Stimulated activated naive B cell treated with anti-CD40 and anti-IgM and Interleukin-4, amounts not matched to agents 10 μg/mL and 1 μg/mL and 100 μg/mL, for 72 hours (primary cell): Measurements from ENCODE around the gene SETD3.

Experiments
- ATAC-seq, 2 donors: fragments of 150-1000 bp; cut with Tn5 transposase; replicated peaks; 2 replicates each; pipeline ENCODE4 v1.10.0; 2021; ENCODE audit warnings: moderate library complexity in 1 of 2
- DNase-seq: peaks from one replicate; pipeline ENCODE4 v3.0.0; 2021
- H3K27ac Mint-ChIP-seq: one replicate; pipeline ENCODE4 v1.8.0; 2022; ENCODE audit warnings: mild to moderate bottlenecking, mixed read lengths
- H3K27me3 Mint-ChIP-seq, 2 donors: one replicate each; pipeline ENCODE4 v1.8.0; 2022; ENCODE audit warnings: mixed read lengths in 2 of 2
- H3K36me3 Mint-ChIP-seq, 2 donors: one replicate each; pipeline ENCODE4 v1.8.0; 2022; ENCODE audit warnings: mixed read lengths in 2 of 2, mild to moderate bottlenecking in 1 of 2
- H3K4me1 Mint-ChIP-seq, 2 donors: one replicate each; pipeline ENCODE4 v1.8.0; 2022; ENCODE audit warnings: mixed read lengths in 2 of 2, mild to moderate bottlenecking in 1 of 2
- H3K4me3 Mint-ChIP-seq, 2 donors: one replicate each; pipeline ENCODE4 v1.8.0; 2022; ENCODE audit warnings: mild to moderate bottlenecking in 2 of 2, mixed read lengths in 2 of 2, moderate library complexity in 1 of 2
- H3K9me3 Mint-ChIP-seq, 2 donors: one replicate each; pipeline ENCODE4 v1.8.0; 2022; ENCODE audit warnings: mixed read lengths in 2 of 2, mild to moderate bottlenecking in 1 of 2

The SETD3 gene

DNA sequence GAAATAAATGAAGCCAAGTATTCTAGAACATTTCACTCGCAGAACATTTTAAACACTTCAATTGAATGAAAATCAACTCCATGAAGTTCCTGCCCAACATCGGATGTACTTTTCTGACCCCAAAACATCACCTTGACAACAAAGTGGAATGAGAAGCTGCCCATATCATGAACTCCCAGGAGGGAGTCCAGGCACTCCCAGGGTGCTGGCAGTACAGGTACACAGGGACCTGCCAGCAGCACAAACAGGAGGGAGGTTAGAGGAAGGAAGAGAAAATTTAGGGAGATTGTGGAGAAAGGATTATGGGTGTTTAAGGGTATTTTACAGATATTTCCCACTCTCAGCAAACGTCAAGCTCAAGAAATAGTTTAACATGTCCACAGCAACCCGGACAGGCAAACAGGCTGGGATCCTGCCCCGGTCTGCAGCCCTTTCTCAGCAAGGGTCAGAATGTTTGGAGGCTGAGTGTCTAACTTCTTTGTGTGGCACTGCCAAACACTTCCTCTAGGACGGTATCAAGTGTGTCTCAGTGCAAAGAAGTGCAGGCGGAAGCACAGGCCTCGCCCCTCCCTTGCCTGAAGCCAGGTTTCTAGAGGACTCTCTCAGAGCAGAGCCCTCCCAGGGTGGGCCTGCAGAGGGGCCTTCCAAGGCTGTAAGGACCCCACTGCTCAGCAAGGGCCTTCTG, 72.2 kb downstream of the SETD3 start:
- H3K27ac Mint-ChIP-seq: no peak overlapping the region
- no peak for ATAC-seq
- peaks cover 2 to 5% of the 10 kb centered on the region in 2 donors for H3K4me1 Mint-ChIP-seq
- no peaks in the 10 kb centered on the region for H3K27me3 Mint-ChIP-seq
- peaks cover 19 to 43% of the 10 kb centered on the region in 2 donors for H3K36me3 Mint-ChIP-seq
- DNase-seq: no peak
- H3K9me3 Mint-ChIP-seq: no peaks in the 10 kb centered on the region
- no peak overlapping the region for H3K4me3 Mint-ChIP-seq

DNA sequence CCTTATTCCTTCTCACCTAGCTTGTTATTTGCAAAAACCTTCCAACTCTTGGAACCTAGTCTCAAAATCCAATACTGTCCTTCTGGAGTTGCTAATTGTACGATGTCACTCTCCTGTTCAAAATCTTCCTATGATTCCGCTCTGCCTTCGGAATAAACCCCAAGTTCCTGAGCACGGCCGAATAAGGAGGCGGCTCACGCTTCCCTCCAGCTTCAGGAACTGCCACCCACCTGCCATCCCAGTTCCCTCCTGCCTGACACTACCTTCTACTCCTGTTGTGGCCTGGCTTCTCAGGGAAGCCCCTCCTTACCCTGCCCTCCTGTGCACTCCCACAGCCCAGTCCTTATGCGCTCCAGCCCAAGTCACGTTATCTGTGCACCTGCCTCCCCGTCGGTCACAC, 73.2 kb downstream of the SETD3 start:
- Mint-ChIP-seq H3K4me3 (no peak overlapping the region), H3K36me3 (peaks cover 23 to 47% of the 10 kb centered on the region in 2 donors), H3K4me1 (peaks cover 5 to 6% of the 10 kb centered on the region in 2 donors), H3K9me3 (no peaks in the 10 kb centered on the region), H3K27ac (no peak overlapping the region), H3K27me3 (no peaks in the 10 kb centered on the region)
- no peak for DNase-seq
- ATAC-seq: no peak

DNA sequence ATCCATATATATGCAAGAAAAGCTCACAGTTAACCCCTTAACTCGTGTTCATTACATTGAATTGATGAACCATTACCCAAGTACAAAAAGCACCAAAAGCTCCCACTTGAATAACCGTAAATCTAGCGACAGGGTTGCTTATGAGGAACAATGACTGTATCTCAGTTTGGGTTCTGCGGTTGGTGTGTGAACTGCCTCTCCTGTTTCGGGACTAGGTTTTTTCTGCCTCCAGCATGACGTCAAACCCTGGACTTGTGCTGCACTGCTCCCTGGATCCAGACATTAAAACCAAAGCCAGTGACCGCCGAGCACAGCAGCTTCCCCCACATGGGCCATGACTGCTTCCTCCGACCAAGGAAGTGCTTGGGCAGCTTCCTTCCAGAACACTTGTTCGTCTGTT, 77.7 kb downstream of the SETD3 start:
- no peak for DNase-seq
- no peak overlapping the region for H3K27ac Mint-ChIP-seq
- H3K36me3 Mint-ChIP-seq: peaks cover 33 to 56% of the 10 kb centered on the region in 2 donors
- H3K27me3 Mint-ChIP-seq: no peaks in the 10 kb centered on the region
- peaks cover 14 to 19% of the 10 kb centered on the region in 2 donors for H3K4me1 Mint-ChIP-seq
- no peak overlapping the region for H3K4me3 Mint-ChIP-seq
- no peak for ATAC-seq
- H3K9me3 Mint-ChIP-seq: no peaks in the 10 kb centered on the region

DNA sequence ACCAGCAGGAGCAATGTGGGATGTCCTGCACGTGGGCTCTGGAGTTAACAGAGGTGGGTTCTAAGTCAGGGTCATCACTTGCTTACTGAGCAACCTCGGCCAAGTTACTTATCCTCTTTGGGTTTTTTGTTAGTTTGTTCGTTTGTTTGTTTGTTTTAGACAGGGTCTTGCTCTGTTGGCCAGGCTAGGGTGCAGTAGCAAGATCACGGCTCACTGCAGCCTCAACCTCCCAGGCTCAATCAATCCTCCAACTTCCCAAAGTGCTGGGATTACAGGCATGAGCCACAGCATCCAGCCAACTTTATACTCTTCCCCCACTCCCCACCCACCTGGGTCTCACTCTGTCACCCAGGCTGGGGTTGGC, 78.4 kb downstream of the SETD3 start:
- DNase-seq (no peak), ATAC-seq (no peak)
- H3K9me3 Mint-ChIP-seq: no peaks in the 10 kb centered on the region
- peak overlapping the region; percentile 82 for H3K27ac Mint-ChIP-seq
- H3K27me3 Mint-ChIP-seq: no peaks in the 10 kb centered on the region
- no peak overlapping the region for H3K4me3 Mint-ChIP-seq
- H3K36me3 Mint-ChIP-seq: peaks cover 30 to 55% of the 10 kb centered on the region in 2 donors
- H3K4me1 Mint-ChIP-seq: peaks cover 14 to 19% of the 10 kb centered on the region in 2 donors

DNA sequence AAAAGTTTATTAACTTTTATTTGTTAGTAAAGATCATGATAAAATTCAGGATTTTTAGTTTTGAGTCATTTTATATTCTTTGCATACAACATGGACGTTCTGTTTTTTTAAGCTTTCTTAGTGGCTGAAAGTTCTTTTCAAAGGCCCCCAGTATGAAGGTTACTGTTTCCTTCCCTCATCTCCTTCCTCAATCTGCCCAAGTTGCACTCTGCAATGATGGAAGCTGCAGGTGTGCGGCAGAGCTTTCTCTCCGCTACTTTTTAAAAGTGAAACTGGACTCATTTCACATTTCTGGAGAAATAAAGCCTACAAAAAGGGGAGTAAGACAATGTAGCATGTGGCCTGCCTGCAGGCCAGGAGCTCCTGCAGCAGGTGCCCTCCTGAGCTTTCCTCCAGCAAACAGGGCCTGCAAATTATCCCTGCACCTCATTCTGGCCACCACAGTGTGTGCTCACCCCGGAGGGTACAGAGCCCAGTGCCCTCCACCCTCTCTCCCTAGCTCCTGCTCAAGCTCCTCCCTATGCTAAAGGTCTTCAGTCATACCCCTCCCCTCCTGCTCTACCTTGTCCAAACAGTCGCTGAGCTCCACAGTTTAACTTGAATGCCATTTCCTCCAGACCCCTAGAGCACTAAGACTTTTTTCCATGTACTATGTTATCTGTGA, 78.9 kb downstream of the SETD3 start:
- peaks cover 14 to 19% of the 10 kb centered on the region in 2 donors for H3K4me1 Mint-ChIP-seq
- no peaks in the 10 kb centered on the region for H3K27me3 Mint-ChIP-seq
- peak overlapping the region in 1 of 2 donors; percentile 28 for H3K4me3 Mint-ChIP-seq
- peak overlapping the region; percentile 4 for H3K27ac Mint-ChIP-seq
- no peaks in the 10 kb centered on the region for H3K9me3 Mint-ChIP-seq
- ATAC-seq (peak; percentile 69 to 77), DNase-seq (no peak)
- peaks cover 29 to 52% of the 10 kb centered on the region in 2 donors for H3K36me3 Mint-ChIP-seq

DNA sequence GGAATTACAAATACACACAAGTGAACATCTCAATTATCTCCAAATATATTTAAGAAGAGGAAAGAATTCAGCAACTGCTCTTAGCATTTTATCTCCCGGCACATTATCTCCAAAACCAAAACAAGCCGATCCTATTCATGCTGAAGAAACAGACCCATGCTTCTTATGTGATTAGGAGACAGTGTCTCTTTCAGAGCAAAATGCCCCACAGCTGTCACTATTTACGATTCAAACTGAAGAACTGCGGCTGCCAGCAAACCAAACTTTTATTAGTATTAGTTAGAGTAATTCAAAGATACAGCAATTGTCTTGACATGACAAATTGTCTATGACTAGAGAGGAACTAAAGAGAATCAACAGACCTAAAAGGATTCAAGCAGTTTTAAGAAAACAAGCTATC, 79.4 kb downstream of the SETD3 start:
- Mint-ChIP-seq H3K9me3 (no peaks in the 10 kb centered on the region), H3K4me3 (no peak overlapping the region), H3K4me1 (peaks cover 14 to 19% of the 10 kb centered on the region in 2 donors), H3K36me3 (peaks cover 29 to 52% of the 10 kb centered on the region in 2 donors), H3K27ac (no peak overlapping the region), H3K27me3 (no peaks in the 10 kb centered on the region)
- DNase-seq (no peak), ATAC-seq (peak; percentile 10 to 27)

DNA sequence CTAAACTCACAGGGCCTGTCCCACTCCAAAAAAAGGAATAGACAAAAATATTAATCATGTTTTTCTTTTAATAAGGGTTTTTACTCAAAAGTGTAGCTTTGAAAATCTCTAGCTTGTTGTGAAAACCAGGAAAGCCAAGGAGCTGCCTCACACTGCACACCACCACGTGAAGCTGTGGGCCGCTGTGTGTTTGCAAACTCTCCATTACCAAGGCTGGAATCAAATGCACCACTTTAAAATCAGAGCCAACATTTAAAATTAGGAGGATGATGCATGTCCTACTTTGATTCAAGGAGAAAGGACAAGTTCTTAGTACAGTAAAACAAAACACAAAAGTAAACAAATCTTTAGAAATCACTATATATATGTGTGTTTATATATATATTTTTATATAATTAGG, 83.0 kb downstream of the SETD3 start:
- peaks cover 13 to 17% of the 10 kb centered on the region in 2 donors for H3K4me1 Mint-ChIP-seq
- H3K9me3 Mint-ChIP-seq: no peaks in the 10 kb centered on the region
- ATAC-seq: no peak
- peaks cover 31 to 53% of the 10 kb centered on the region in 2 donors for H3K36me3 Mint-ChIP-seq
- H3K27me3 Mint-ChIP-seq: no peaks in the 10 kb centered on the region
- no peak overlapping the region for H3K4me3 Mint-ChIP-seq
- no peak for DNase-seq
- H3K27ac Mint-ChIP-seq: no peak overlapping the region

DNA sequence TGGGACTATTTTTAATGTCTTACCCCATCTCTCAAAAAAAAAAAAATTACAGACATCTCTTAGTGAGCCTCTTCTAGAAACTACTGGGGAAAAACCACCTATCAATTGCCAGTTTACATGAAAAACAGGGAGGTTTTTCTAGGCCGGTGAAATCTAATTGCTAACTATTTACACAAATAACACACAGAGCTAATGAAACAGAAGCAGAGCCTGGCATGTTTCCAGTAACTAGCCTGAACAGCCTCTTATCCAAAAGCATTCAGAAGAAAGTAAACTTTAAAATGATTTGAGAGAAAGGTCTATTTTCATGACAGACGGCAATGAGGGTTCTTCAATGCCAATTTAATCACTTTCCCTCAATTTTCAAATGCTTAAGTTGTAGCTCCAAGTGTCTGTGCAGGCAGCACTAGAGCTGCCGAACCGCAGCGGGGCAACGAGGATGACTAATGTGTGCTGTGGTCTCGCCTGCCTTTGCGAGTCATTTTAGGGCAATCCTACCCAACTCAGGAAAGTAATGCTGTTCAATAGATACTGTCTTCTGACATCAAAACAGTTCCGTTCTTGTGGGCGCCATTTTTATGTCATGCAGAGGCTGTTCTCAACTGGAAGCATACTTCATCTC, 84.6 kb downstream of the SETD3 start:
- H3K9me3 Mint-ChIP-seq: no peaks in the 10 kb centered on the region
- peaks cover 26 to 45% of the 10 kb centered on the region in 2 donors for H3K36me3 Mint-ChIP-seq
- no peaks in the 10 kb centered on the region for H3K27me3 Mint-ChIP-seq
- H3K4me1 Mint-ChIP-seq: peaks cover under 1 to 2% of the 10 kb centered on the region in 2 donors
- DNase-seq: no peak
- no peak overlapping the region for H3K27ac Mint-ChIP-seq
- no peak overlapping the region for H3K4me3 Mint-ChIP-seq
- ATAC-seq: no peak

DNA sequence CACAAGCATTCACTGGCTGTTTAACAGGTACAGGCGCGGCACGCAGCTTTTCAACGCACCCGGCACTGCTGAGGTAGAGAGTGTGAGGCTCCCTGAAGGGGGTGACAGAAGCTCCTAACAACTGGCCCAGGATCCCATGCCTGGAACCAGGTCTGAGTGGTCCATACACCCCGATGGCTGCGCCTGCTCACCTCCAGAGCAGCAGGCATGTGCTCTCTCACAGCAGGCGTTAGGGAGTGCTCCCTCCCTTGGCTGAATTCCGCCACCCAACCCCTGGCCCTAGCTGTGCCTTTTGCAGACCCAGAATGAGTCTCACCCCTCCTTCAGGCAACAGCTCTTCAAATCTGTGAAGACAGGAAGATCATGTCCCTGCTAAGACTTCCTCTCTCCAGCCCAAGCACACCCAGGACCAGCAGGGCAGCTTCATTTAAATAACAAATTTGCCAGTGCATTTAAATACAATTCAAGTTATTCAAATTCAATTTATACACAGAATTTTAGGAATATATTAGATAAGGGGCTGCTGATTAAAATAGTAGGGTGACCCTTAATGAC, 86.0 kb downstream of the SETD3 start:
- peaks cover 0 to 2% of the 10 kb centered on the region in 2 donors for H3K4me1 Mint-ChIP-seq
- H3K27me3 Mint-ChIP-seq: no peaks in the 10 kb centered on the region
- H3K36me3 Mint-ChIP-seq: peaks cover 20 to 35% of the 10 kb centered on the region in 2 donors
- ATAC-seq: no peak
- DNase-seq: no peak
- peak overlapping the region; percentile 16 for H3K27ac Mint-ChIP-seq
- H3K9me3 Mint-ChIP-seq: no peaks in the 10 kb centered on the region
- H3K4me3 Mint-ChIP-seq: no peak overlapping the region

DNA sequence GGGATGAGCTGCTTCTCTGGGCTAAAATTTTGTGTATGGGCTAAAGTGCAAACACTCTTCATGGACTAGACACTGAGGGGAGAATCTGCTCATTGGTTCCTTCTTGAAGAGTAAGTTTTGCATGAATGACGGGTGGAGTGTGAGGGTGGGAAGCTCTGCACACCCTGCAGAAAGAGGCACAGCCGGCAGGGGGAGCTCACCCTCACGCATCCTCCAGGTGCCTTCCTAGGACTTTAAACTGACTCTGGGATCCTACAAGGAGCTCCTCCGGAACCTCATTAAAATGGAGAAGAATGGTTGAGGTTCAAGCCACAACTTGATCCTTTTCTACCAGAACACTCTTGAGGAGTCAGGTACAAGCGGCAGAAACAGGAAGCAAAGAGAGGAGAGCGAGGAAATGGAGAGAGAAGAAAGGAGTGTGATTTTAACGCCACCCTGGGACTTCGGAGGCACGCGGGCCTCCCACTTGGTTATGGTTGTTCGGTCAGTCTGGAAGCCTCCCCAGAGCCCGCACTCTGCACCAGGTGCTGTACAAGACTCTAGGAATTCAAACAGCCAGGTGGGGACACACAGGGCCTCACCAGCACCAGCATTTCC, 87.5 kb downstream of the SETD3 start:
- Mint-ChIP-seq H3K4me3 (no peak overlapping the region), H3K36me3 (peaks cover 11 to 25% of the 10 kb centered on the region in 2 donors), H3K9me3 (no peaks in the 10 kb centered on the region), H3K4me1 (peaks cover 4 to 7% of the 10 kb centered on the region in 2 donors), H3K27ac (no peak overlapping the region), H3K27me3 (no peaks in the 10 kb centered on the region)
- ATAC-seq (peak; percentile 54 to 62), DNase-seq (no peak)

DNA sequence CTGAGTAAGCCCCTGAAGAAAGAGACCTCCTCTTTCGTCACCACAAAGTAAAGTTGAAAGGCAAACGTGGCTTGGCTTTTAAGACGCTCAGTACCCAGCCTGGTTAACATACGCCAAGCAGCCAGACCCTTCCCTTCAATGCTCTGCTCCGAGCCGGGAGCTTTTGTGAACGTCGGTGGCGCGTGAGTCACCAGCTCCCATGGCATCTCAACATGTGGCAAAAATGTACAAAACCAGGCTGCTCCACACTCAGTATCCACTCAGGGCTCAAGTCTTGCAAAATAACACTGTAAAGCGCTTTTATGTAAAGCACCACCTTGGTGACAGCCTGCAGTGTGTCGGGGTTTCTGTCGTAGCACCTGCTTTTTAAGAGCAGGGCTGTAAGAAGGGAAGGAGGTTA, 89.0 kb downstream of the SETD3 start:
- Mint-ChIP-seq H3K4me1 (peaks cover 4 to 7% of the 10 kb centered on the region in 2 donors), H3K9me3 (no peaks in the 10 kb centered on the region), H3K4me3 (no peak overlapping the region), H3K36me3 (peaks cover 9 to 21% of the 10 kb centered on the region in 2 donors), H3K27me3 (peaks cover 0 to 8% of the 10 kb centered on the region in 2 donors), H3K27ac (no peak overlapping the region)
- DNase-seq (no peak), ATAC-seq (no peak)

DNA sequence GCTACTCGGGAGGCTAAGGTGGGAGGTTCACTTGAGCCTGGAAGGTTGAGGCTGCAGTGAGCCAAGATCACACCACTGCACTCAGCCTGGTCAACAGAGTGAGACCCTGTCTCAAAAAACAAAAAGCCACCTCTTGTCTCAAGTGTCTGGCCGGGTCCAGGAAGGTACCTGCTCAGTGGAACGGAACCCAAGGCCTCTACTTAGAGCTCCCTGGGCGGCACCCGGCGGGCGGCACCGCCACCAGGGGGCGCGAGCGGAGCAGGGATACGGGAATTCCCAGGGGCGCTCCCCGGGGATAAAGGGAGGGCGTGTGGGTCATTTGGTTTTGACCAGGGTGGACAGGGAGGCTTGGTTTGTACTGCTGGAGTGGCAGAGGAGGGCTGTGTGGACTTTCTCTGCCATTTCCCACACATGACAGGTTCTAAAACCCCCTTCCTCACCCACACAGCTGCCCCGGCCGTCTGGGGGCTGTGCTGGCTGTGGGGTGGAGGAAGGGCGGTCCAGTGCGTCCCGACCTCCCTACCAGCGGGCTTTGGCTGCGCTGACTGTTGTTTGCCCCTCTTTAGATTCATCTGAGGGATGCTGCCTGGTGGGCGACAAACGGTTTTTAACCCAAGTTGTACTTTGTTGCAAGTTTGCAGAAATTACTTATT, 91.4 kb downstream of the SETD3 start:
- H3K36me3 Mint-ChIP-seq: peaks cover 2 to 6% of the 10 kb centered on the region in 2 donors
- ATAC-seq (peak; percentile 36 to 58), DNase-seq (no peak)
- no peaks in the 10 kb centered on the region for H3K9me3 Mint-ChIP-seq
- H3K27ac Mint-ChIP-seq: no peak overlapping the region
- peaks cover 11 to 17% of the 10 kb centered on the region in 2 donors for H3K27me3 Mint-ChIP-seq
- H3K4me1 Mint-ChIP-seq: peaks cover 4 to 7% of the 10 kb centered on the region in 2 donors
- H3K4me3 Mint-ChIP-seq: peak overlapping the region in 1 of 2 donors; percentile 61

DNA sequence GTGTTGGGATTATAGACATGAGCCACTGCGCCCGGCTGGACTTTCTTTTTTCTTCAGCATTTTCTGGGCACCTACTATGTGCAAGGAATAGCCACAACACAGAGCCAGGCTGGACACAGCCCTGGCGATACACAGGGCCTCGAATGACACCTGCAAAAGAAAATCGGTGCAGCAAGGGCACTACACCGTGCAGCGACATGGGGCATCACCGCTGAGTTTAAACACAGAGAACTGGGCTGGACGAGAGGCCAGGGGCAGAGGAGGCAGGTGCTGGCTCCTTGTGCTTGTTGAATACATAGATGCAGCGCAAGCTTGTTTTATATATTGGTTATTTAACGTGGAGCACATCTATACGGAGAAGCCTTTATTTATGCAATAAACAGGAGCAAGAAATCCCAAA, 92.4 kb downstream of the SETD3 start:
- Mint-ChIP-seq H3K4me1 (peaks cover 4 to 7% of the 10 kb centered on the region in 2 donors), H3K27ac (no peak overlapping the region), H3K9me3 (no peaks in the 10 kb centered on the region), H3K27me3 (peaks cover 17 to 25% of the 10 kb centered on the region in 2 donors), H3K4me3 (no peak overlapping the region), H3K36me3 (peaks cover 0 to 3% of the 10 kb centered on the region in 2 donors)
- DNase-seq (no peak), ATAC-seq (no peak)

DNA sequence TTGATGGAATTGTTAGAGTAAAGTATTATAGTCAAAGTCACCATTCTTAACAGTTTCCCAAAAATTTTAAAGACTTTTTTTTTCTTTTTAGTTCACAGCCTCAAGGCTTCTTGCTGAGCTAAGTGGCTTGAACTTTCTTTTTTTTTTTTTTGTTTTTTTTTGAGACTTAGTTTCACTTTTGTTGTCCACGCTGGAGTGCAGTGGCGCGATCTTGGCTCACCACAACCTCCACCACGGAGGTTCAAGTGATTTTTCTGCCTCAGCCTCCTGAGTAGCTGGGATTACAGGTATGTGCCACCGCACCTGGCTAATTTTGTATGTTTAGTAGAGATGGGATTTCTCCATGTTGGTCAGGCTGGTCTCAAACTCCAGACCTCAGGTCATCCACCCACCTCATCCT, 92.8 kb downstream of the SETD3 start:
- ATAC-seq (no peak), DNase-seq (no peak)
- Mint-ChIP-seq H3K9me3 (no peaks in the 10 kb centered on the region), H3K27ac (no peak overlapping the region), H3K4me1 (peaks cover 2 to 7% of the 10 kb centered on the region in 2 donors), H3K4me3 (no peak overlapping the region), H3K36me3 (no peaks in the 10 kb centered on the region), H3K27me3 (peaks cover 17 to 27% of the 10 kb centered on the region in 2 donors)
